ENCODE data around the gene ITGAX.

The ITGAX gene

DNA sequence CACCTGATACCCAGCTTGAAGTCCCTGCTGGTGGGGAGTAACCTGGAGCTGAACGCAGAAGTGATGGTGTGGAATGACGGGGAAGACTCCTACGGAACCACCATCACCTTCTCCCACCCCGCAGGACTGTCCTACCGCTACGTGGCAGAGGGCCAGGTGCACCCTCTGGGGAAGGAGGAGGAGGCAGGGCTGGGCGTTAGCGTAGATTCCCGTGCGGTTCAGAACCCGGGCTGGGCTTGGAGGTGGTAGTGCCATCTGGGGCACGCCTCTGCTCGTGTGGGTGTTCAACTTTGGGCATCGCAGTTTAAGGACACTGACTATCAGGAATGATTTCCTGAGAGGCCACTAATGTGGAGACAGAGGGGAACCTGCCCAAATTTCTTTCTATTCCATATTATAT, 18.3 kb downstream of the ITGAX start:
- DNase-seq (ENCODE audit: low read depth) = no peak

DNA sequence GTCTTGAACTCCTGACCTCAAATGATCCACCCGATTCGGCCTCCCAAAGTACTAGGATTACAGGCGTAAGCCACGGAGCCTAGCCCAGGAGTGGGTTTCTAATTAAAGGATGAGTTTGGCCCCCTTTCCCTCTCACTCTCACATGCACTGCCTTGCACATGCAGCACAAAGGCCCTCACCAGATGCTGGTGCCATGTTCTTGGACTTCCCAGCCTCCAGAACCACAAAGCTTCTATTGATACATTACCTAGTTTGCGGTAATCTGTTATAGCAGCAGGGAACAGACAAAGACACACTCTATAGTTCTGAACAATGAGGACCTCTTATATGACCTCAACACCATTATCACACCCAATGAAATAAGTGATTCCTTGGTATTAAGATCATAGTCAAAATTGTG, 20.3 kb downstream of the ITGAX start:
- no peak for DNase-seq (ENCODE audit: low read depth)

DNA sequence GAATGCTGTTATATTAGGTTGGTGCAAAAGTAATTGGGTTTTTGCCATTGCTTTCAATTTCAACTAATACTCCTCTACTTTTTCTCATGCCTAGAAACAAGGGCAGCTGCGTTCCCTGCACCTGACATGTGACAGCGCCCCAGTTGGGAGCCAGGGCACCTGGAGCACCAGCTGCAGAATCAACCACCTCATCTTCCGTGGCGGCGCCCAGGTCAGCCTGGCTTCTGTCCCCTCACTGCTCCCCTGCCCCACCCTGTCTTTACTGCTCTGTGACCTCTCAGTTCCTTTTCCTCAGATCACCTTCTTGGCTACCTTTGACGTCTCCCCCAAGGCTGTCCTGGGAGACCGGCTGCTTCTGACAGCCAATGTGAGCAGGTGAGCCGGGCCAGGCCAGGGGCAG, 21.7 kb downstream of the ITGAX start:
- DNase-seq (ENCODE audit: low read depth) = no peak

DNA sequence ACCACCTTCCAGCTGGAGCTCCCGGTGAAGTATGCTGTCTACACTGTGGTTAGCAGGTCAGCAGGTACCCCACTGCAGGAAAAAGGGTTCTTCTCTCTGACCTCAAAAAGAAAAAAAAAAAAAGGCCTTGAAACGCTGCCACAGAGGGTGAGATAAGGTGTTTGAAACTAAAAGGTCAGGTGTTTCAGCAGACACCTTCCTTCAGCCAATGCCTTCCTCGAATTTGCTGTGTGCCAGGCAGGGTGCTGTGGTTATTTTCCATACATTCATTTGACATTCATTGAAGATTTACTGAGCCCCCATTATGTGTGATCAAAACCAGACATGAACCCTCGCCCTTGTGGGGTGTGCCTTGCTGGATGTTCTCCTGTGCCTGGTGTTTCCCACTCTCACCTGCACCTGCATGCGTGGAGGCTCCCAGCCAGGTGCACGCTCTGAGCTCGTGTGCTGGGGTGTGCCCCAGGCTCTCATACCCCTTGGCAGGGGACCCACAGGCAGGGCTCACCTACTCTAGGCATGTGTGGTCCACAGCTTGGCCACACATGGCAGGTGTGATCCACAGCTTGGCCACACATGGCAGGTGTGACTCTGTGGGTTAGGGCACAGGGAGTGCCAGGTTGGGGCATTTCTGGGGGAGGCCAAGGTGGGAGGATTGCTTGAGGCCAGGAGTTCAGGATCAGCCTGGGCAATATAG, 22.4 kb downstream of the ITGAX start:
- no peak for DNase-seq (ENCODE audit: low read depth)

DNA sequence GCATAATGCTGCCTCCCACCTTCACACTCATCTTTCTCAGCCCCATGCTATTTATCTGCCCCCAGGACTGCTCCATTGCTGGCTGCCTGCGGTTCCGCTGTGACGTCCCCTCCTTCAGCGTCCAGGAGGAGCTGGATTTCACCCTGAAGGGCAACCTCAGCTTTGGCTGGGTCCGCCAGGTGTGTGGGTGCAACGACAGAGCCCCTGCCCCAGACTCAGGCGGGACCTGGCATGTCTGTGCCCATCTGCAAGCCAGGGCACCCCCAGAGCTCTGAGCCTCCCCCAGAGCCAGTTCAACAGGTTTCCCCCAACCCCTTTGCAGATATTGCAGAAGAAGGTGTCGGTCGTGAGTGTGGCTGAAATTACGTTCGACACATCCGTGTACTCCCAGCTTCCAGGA, 25.2 kb downstream of the ITGAX start:
- DNase-seq (ENCODE audit: low read depth) = no peak

DNA sequence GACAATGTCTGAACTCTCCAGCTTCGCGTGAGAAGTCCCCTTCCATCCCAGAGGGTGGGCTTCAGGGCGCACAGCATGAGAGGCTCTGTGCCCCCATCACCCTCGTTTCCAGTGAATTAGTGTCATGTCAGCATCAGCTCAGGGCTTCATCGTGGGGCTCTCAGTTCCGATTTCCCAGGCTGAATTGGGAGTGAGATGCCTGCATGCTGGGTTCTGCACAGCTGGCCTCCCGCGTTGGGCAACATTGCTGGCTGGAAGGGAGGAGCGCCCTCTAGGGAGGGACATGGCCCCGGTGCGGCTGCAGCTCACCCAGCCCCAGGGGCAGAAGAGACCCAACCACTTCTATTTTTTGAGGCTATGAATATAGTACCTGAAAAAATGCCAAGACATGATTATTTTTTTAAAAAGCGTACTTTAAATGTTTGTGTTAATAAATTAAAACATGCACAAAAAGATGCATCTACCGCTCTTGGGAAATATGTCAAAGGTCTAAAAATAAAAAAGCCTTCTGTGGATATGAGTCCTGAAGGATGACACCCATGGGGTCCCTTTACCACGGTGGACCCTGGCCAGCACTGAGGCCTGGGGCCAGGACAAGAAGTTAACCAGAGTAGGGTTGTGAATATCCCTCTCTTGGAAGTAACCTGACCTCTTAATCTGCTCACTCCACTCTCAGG, 27.6 kb downstream of the ITGAX start:
- peak; percentile 12 for DNase-seq (ENCODE audit: low read depth)

DNA sequence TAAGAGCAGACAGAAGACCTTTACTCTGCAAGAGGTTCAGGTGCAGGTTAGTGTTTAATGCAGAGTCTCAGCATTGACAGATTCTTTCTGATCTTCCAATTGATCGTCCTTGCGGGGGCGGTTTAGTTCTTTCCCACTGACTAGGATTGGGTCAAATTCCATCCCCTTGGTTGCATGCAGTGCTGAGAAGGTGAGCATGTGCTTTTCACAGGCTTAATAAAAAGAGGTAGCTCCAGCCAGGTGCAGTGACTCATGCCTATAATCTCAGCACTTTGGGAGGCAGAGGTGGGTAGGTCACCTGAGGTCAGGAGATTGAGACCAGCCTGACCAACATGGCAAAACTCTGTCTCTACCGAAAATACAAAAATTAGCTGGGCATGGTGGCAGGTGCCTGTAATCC, 30.7 kb downstream of the ITGAX start:
- DNase-seq (ENCODE audit: low read depth) = no peak

DNA sequence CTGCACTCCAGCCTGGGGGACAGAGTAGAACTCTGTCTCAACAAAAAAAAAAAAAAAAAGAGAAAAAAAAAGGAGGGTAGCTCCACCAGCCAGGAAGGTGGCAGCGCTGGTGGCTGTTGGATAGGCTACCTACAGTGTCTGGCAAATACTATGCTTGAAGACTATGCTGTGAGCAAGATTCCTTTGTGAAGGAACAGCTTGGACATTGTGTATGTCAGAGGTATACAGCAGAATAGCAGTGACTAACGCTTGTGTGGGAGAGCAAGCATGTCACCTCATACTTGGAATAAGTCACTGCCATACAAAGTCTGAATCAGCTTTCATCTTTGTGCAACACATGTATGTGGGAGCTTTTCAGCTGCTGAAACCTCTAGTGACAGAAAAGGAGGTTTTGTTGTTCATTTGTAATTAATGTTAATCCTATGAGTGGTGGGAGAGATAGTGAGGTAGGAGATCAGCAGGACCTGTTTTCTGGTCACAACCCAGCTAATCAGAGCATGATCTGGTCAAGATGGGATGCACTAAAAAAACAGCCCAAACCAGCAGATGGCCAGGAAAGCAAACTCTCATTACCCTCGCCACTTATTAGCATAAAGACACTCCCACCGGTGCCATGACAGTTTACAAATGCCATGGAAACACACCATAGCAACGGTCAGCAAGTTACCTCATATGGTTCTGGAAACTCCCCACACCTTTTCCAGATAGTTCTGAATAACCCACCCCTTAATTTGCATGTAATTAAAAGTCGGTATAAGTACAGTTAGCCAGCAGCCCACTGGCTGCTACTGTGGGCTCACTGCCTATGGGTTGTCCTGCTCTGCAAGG, 31.4 kb downstream of the ITGAX start:
- DNase-seq (ENCODE audit: low read depth) = no peak

DNA sequence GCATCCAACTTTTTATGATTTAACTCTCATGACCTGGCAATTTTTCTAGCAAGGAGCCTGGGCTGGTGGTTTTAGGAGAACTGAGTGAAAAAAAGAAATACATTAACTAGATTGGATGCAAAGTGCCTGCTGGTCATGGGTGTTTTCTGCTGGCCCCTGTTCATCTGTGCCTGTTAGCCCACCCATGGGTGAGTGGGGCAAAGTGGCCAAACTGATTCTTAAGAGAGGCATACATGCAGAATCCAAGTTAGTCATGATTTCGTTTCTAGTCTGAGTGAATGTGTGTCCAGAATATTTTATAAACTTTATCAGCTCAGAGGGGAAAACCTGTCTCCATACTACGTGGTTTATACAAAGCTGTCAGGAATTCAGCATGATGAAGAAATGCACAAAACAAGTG, 33.6 kb downstream of the ITGAX start:
- no peak for DNase-seq (ENCODE audit: low read depth)

DNA sequence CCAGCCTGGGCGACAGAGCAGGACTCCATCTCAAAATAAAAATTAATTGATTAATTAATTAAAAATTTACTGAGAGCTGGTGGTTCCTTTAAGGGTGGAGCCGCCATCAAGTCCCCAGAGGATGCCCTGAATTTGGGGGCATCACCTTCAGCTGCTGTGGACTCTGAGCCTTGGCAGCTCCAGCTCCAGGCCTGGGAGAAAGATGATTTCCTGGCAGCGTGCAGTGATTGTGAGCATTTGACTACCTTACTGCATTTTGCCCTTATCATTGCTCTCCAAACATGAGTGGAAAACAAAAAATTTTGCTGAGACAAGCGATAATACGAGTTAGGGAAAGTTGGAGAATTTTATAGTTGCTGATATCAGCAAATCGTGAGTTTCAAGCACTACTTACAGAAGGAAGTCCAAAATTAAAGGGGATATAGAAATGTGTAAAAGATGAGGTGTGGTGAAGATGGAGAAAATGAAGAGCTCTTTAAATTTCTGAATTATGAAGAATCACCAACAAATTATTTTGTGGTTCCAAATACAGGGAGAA, 35.6 kb downstream of the ITGAX start:
- no peak for DNase-seq (ENCODE audit: low read depth)

DNA sequence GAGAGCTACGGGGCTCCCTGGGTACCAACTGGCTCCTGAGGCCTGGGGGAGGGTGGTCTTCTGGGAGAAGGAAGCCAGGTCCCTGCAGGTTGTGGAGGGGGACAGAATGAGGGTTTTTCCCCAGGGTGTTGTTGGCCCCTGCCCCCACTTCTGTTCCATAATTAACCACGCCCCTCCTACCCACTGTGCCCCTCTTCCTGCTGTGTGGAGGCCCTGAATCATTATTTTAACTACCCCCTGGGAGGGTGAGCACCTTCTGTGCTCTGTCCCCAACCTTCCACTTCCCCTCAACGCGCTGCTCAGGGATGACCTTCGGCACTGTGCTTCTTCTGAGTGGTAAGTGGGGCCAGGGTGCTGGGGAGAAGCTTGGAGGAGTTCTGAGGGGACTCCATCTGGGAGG, 38.1 kb downstream of the ITGAX start, which contains the start of gene ITGAD:
ITGAD (plus strand) TSS at position 280 of the 400 bp plus-strand sequence; CDS start at position 306, 26 bp downstream.
- no peak for DNase-seq (ENCODE audit: low read depth)

DNA sequence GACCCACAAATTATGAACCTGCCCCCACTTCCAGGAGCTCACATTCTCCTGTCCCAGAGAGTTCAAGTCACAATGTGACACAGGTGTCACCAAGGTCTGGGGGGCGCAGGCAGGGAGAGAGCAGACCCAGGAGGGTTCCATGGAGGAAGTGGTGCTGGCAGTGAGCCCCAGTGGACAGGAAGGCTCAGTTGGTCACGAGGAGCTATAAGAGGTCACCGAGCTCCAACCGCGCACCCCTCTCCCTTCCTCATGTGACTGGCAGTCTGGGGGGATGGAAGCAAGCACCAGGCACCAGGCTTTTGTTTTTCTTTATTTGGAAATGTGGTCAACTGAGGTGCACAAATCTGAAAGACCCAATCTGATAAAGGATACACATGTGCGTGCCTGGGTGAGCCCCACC, 40.7 kb downstream of the ITGAX start:
- DNase-seq (ENCODE audit: low read depth) = no peak

DNA sequence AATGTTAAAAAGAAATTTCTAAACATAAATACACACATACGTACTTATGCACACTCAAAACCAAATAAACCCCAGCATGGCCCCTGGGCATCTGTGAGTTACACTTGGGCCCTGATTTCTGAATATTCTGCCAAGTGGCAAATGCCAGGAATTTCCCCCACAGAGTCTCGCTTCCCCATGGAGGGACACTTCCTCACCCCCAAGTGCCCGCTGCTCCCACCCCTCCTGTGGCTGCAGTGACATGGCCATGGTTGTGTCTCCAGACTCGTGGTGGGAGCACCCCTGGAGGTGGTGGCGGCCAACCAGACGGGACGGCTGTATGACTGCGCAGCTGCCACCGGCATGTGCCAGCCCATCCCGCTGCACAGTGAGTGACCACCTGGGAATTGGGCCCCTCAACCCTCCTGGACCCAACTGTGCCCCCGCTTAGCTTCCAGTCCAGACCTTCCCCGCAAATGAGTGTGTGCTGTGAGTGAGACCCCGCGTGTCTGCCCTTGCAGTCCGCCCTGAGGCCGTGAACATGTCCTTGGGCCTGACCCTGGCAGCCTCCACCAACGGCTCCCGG, 42.2 kb downstream of the ITGAX start:
- DNase-seq (ENCODE audit: low read depth) = no peak

DNA sequence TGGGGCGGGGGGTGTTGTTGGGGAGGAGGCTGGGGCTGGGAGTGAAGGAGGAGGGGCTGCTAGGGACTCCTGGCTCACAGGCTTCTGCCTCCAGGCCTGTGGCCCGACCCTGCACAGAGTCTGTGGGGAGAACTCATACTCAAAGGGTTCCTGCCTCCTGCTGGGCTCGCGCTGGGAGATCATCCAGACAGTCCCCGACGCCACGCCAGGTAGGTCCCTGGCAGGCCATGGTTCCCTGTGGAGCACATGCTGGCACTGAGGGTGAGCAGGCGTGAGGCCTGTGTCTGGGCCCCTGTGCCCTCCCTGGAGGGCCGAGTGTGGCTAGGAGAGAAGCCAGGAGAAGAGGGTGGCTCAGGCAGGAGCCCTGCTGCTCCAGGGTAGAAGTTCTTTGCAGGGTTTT, 42.7 kb downstream of the ITGAX start:
- DNase-seq (ENCODE audit: low read depth) = no peak

DNA sequence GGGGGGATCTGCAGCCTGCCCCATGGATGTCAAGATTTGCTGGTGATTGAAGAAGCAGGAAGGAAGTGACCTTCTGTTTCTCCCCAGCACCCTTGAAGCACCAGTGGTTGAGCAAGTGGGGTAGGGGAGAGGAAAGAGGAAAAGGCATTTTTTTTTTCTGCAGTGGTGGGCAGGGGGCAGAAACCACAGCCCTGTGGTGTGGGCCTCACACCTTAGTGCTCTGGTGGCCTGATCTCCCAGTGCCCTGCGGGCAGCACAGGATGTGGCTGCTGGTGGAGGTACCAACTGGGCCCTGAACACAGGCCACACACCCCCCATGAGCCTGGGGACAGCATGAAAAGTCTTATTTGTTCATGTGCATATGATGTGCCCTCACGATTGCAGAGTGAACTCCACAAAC, 45.2 kb downstream of the ITGAX start:
- DNase-seq (ENCODE audit: low read depth) = no peak

DNA sequence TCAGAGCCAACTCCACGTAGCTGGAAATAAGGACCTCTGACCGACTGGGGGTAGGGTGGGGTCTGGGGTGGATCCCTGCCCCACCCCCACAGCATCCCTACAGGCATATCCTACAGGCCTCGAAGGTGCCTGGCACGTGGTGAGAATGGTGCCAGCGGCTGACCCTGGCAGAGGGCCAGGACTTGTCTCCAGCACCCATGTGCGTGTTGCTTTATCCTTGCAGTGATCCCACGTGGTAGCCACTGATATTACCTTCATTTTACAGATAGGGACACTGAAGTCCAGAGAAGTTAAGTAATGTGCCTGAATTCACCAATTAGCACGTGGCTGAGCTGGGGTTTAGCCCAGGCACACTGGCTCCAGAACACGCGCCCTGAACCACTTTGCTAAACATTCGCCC, 46.5 kb downstream of the ITGAX start:
- no peak for DNase-seq (ENCODE audit: low read depth)

DNA sequence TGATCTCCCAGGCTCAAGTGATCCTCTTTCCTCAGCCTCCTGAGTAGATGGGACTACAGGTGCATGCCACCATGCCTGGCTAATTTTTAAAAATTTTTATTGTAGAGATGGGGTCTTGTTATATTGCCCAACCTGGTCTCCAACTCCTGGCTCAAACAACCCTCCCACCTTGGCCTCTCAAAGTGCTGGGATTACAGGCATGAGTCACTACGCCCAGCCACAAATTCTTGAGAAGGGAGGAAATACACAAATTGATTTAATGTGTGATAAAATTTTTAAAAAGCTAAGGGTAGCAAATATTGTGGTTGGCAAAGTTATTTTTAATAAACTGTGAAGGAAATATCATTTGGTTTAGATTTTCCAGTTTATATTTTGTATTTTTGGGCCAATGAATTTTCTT, 47.7 kb downstream of the ITGAX start:
- no peak for DNase-seq (ENCODE audit: low read depth)

DNA sequence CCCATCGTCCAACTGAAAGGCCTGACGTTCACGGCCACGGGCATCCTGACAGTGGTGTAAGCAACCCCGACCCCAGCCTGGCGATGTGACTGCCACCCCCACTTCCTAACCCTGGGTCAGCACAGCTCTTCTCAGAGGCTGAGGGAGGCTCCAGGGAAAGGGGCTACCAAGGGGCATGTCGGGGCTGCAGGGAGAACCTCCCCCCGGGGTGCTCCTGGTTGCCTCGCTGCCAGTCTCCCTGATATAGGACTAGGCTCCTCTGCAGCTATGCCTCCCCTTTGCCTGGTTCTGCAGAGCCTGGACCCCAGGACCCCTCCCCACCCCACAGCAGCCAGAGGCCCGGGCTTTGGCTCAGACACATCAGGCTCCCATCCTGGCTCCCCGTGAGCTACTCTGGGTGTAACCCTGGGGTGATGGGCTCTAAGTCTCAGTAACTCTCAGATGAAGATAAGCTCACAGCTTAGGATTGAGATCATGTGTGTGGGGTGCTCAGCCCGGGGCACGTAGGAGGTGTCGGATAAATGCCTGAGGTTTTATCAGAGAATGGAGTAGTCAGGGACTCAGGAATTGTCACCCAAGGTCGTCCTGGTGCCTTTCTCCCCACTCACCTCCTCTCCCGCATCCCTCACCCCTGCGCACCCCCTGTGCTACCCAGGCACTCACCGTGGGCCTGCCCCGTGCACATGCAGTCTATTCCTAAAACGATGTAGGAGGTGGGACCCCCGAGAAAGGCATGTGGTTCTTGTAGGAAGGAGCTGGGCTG, 48.8 kb downstream of the ITGAX start:
- no peak for DNase-seq (ENCODE audit: low read depth)

DNA sequence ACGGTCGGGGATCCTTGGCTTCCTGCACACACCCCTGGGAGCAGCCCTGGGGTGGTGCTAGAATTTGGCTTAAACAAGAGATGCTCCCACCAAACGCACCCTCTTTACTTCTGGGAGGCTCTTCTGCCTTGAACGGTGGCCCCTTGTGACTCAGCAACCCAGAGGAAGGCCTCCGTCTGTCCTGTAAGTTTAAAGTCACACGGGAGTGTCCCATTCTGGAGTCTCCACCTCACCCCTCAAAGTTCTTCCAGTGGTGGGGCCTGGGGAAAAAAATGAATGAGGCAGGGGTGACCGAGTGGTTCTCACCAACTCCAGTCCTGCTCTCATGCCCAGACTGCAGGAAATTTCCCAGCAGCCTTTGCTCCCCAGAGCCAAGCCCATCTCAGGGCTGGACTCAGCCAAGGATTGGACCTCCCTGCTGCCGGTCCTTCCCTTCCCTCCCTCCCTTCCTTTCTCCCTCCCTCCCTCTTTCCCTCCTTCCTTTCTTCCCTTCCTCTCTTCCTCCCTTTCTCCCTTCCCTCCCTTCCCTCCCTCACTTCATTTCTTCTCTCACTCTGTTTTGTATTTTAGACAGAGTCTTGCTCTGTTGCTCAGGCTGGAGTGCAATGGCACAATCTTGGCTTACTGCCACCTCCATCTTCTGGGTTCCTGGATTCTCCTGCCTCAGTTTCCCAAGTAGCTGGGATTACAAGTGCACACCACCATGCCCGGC, 49.5 kb downstream of the ITGAX start:
- no peak for DNase-seq (ENCODE audit: low read depth)

DNA sequence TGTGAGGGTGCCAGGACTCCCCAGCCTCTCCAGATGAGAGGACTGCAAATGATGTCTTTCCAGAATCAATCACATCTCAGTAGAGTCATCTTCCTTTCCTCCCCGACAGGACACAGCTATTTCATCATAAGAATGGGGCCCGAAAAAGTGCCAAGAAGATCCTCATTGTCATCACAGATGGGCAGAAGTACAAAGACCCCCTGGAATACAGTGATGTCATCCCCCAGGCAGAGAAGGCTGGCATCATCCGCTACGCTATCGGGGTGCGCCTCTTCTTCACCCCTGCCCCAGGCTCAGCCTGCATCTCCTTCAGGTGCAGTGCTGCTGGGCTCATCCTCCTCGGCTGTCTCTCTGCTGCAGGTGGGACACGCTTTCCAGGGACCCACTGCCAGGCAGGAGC, 52.4 kb downstream of the ITGAX start:
- DNase-seq (ENCODE audit: low read depth) = no peak

DNA sequence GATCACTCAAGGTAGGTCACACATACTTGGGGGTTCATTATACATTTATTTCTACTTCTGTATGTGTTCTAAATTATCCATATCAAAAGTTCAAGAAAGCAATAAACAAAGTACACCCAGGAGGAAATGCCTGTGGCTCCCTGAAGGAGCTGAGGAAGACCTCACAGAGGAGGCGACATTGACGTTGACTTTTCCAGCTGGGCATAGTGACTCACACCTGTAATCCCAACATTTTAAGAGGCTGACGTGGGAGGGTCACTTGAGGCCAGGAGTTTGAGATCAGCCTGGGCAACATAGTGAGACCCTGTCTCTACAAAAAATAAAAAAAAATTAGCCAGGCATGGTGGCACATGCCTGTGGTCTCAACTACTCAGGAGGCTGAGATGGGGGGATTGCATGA, 54.5 kb downstream of the ITGAX start:
- DNase-seq (ENCODE audit: low read depth) = no peak

All from fibroblast of the conjunctiva (primary cell).